Kidney (tissue), 14 donors: Measurements from ENCODE around the gene TMEM97. TPM values are rescaled to one million over a fixed set of nuclear protein-coding genes. Genes with fewer than 3 reads are reported as not detected.

Experiments used
- DNase-seq, 5 donors: peaks; one replicate each; pipeline ENCODE4 v3.0.0-alpha.2; 2013 to 2020
- FAIRE-seq: peaks from 2 replicates; lab custom pipeline; 2012; peaks lifted over from hg19 to GRCh38; lab: Jason Lieb, UNC
- H3K27ac ChIP-seq, 2 donors: one replicate each; pipeline ENCODE4 v1.7.0; 2013; ENCODE audit warnings: low read depth in 2 of 2, low read length in 2 of 2, inconsistent platforms in 1 of 2
- H3K27me3 ChIP-seq: one replicate; pipeline ENCODE4 v1.7.1; 2013; ENCODE audit warnings: low read length, inconsistent platforms; ENCODE audit not compliant: control insufficient read depth, insufficient read depth
- H3K36me3 ChIP-seq, 3 donors: one replicate each; pipeline versions ENCODE4 v1.7.0 to v1.7.1; 2013; ENCODE audit warnings: low read length in 3 of 3, control low read depth in 1 of 3, inconsistent platforms in 1 of 3; ENCODE audit not compliant: insufficient read depth in 3 of 3, control insufficient read depth in 2 of 3
- H3K4me1 ChIP-seq, 3 donors: one replicate each; pipeline versions ENCODE4 v1.7.0 to v1.7.1; 2013; ENCODE audit warnings: low read length in 3 of 3, inconsistent platforms in 1 of 3, low read depth in 1 of 3; ENCODE audit not compliant: control insufficient read depth in 2 of 3, insufficient read depth in 2 of 3
- H3K4me3 ChIP-seq, 3 donors: one replicate each; pipeline versions ENCODE4 v1.7.0 to v1.8.1; 2013; ENCODE audit warnings: low read length in 3 of 3, control low read depth in 1 of 3, inconsistent platforms in 1 of 3
- H3K9ac ChIP-seq, 3 donors: one replicate each; pipeline versions ENCODE4 v1.7.0 to v1.7.1; 2013; ENCODE audit warnings: low read length in 3 of 3, control low read depth in 1 of 3, inconsistent platforms in 1 of 3
- H3K9me3 ChIP-seq, 3 donors: one replicate each; pipeline versions ENCODE4 v1.7.0 to v1.7.1; 2013; ENCODE audit warnings: low read length in 3 of 3, control low read depth in 1 of 3, inconsistent platforms in 1 of 3; ENCODE audit not compliant: control insufficient read depth in 2 of 3, insufficient read depth in 1 of 3
- CTCF ChIP-seq: IDR thresholded peaks from 3 replicates; pipeline ENCODE4 v1.5.1; 2012; ENCODE audit warnings: mild to moderate bottlenecking, moderate library complexity, borderline replicate concordance; ENCODE audit not compliant: insufficient read depth; ENCODE audit errors: extremely low read depth
- intact Hi-C: fragments of 100-400 bp; cut with DNase I; formaldehyde crosslinking; loops from one replicate; pipeline ENCODE4 v1.11.1; 2022
- polyA plus RNA-seq: library from polyadenylated mRNA; stranded (reverse); fragments of 350-450 nt; fragmentation: Illumina TruSeq; extraction: RNeasy Lipid Tissue Mini Kit (QIAGEN cat#74804); gene quantifications from one replicate; pipeline ENCODE4 v1.2.3, GENCODE V29; 2014; ENCODE audit warnings: low read depth, low replicate concordance; ENCODE audit not compliant: insufficient read depth
- total RNA-seq: library from RNA; stranded (reverse); fragmentation: NEBNext Ultra II Directional; extraction: Animal tissue kit (Norgen Biotek cat#: 25700); gene quantifications from one replicate; pipeline ENCODE4 v1.2.1, GENCODE V29; 2021
- donor health status: control.
- donor health status: control.
- donor health status: control.
- donor health status: control.
- donor health status: control.
- donor health status: DM: yes; HTN: yes; CAD: no.
- donor health status: Normal renal cell carcinoma (clear cell type).

Gene TMEM97
- total and polyA plus RNA-seq, 2 donors from 2014 or later: 10.2 to 11.6 TPM

GRCh38 chr17:28333083-28333746 is 14.2 kb downstream of the TMEM97 start:
- Histone ChIP-seq H3K9me3 (no peaks in the 10 kb centered on the region), H3K4me3 (no peak overlapping the region), H3K27ac (no peak overlapping the region), H3K4me1 (peaks cover 6 to 19% (median 13%) of the 10 kb centered on the region in 3 donors), H3K9ac (no peak overlapping the region), H3K27me3 (no peaks in the 10 kb centered on the region), H3K36me3 (peaks cover 3 to 22% (median 14%) of the 10 kb centered on the region in 3 donors)
- no peak for TF ChIP-seq CTCF
- DNase-seq: peak in 1 of 5 donors; percentile 40
- FAIRE-seq: no peak
- intact Hi-C loops: no loop called here

GRCh38 chr17:28334171-28334570 is 15.2 kb downstream of the TMEM97 start:
- H3K9ac ChIP-seq: peak overlapping the region in 2 of 3 donors; percentile 86 to 87
- H3K9me3 ChIP-seq: no peaks in the 10 kb centered on the region
- no peak overlapping the region for H3K27ac ChIP-seq
- TF ChIP-seq CTCF: no peak
- H3K36me3 ChIP-seq: peaks cover 1 to 15% (median 12%) of the 10 kb centered on the region in 3 donors
- H3K4me1 ChIP-seq: peaks cover 6 to 19% (median 13%) of the 10 kb centered on the region in 3 donors
- H3K4me3 ChIP-seq: peak overlapping the region; percentile 89 to 96 (median 89)
- intact Hi-C loops: no loop called here
- no peaks in the 10 kb centered on the region for H3K27me3 ChIP-seq
- FAIRE-seq (no peak), DNase-seq (peak in 1 of 5 donors; percentile 28)

GRCh38 chr17:28334666-28335200 is 15.7 kb downstream of the TMEM97 start:
- FAIRE-seq (no peak), DNase-seq (no peak)
- intact Hi-C loops: no loop called here
- TF ChIP-seq CTCF: no peak
- no peaks in the 10 kb centered on the region for H3K9me3 ChIP-seq
- peak overlapping the region; percentile 75 to 88 for H3K27ac ChIP-seq
- peak overlapping the region; percentile 84 to 87 (median 86) for H3K9ac ChIP-seq
- peak overlapping the region; percentile 89 to 96 (median 89) for H3K4me3 ChIP-seq
- H3K36me3 ChIP-seq: peaks cover 0 to 16% (median 10%) of the 10 kb centered on the region in 3 donors
- peaks cover 6 to 19% (median 13%) of the 10 kb centered on the region in 3 donors for H3K4me1 ChIP-seq
- H3K27me3 ChIP-seq: no peaks in the 10 kb centered on the region
